ENCODE results near the gene RTL10. TPM values are rescaled to one million over a fixed set of nuclear protein-coding genes. Genes with fewer than 3 reads are reported as not detected.

RTL10 gene
- total RNA-seq, 1 donor from 2014 or later, result 35.1 TPM

DNA sequence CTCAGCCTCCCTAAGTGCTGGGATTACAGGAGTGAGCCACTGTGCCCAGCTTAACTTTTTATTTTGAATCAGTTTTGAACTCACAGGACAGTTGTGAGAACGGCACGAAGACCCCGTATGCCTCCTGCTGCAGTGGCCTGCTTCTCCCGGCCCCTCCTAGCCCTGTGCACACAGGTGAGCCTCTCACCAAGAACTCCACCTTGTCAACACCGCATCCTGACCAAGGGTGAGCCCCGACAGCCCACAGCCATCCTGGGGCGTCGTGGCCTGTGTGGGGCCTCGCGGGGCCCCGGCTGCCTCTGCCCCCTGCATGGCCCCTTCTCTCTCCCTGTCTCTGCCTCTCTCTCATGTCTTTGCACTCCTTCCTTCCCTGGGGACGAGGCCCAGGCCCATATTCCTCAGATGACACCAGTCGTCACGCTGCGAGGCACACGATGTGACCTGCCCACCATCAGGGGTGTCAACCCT lies 38.8 kb downstream of the RTL10 start:
- TF ChIP-seq, protein P1, sequence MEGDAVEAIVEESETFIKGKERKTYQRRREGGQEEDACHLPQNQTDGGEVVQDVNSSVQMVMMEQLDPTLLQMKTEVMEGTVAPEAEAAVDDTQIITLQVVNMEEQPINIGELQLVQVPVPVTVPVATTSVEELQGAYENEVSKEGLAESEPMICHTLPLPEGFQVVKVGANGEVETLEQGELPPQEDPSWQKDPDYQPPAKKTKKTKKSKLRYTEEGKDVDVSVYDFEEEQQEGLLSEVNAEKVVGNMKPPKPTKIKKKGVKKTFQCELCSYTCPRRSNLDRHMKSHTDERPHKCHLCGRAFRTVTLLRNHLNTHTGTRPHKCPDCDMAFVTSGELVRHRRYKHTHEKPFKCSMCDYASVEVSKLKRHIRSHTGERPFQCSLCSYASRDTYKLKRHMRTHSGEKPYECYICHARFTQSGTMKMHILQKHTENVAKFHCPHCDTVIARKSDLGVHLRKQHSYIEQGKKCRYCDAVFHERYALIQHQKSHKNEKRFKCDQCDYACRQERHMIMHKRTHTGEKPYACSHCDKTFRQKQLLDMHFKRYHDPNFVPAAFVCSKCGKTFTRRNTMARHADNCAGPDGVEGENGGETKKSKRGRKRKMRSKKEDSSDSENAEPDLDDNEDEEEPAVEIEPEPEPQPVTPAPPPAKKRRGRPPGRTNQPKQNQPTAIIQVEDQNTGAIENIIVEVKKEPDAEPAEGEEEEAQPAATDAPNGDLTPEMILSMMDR (IDR thresholded peaks at IDR 0.05; ENCODE audit: unreplicated experiment), result no peak
- H3K4me3 Mint-ChIP-seq, result no peak overlapping the region
- H3K27ac Mint-ChIP-seq, result no peak overlapping the region
- no peaks in the 10 kb centered on the region for H3K9me3 Mint-ChIP-seq
- H3K4me1 Mint-ChIP-seq, result peaks cover 6% of the 10 kb centered on the region
- peaks cover 7% of the 10 kb centered on the region for H3K36me3 Mint-ChIP-seq
- peak in 1 of 2 experiments; percentile 29 for DNase-seq (ENCODE audit: low spot score in 2 of 2, unreplicated experiment in 2 of 2)
- no peaks in the 10 kb centered on the region for H3K27me3 Mint-ChIP-seq (ENCODE audit: low read depth)

DNA sequence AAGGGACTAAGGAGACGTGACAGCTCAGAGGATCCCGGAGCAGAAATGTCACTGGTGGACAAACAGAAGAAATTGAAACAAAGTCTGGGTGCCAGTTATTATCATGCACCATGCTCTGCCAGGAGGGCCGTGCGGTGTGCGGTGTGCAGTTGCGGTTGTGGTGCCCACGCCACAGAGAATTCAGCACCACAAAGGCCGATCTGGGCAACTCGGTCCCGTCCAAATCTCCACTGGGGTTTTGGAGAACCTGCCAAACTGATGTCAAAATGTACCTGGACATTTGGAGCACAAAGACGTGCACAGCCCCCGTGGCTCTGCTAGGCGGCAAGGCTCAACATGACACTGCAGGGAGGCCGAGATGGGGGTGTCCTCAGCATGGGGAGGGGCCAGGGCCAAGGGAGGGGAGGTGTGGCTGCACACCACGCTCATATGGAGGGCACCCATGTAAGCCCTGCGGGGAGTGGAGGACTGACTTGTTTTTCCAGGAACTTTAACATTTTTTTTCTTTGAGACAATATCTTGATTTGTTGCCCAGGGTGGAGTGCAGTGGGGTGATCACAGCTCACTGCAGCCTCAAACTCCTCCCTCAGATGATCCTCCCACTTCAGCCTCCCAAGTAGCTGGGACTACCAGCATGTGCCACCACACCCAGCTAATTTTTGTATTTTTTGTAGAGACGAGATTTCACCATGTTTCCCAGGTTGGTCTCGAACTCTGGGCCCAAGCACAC lies 39.4 kb downstream of the RTL10 start:
- H3K9me3 Mint-ChIP-seq, result no peaks in the 10 kb centered on the region
- H3K4me1 Mint-ChIP-seq, result peaks cover 7% of the 10 kb centered on the region
- H3K27me3 Mint-ChIP-seq (ENCODE audit: low read depth), result no peaks in the 10 kb centered on the region
- no peak overlapping the region for H3K27ac Mint-ChIP-seq
- DNase-seq (ENCODE audit: low spot score in 2 of 2, unreplicated experiment in 2 of 2), result peak in 1 of 2 experiments; percentile 33
- TF ChIP-seq, protein P1 (IDR thresholded peaks at IDR 0.05; ENCODE audit: unreplicated experiment), result no peak
- H3K36me3 Mint-ChIP-seq, result peaks cover 7% of the 10 kb centered on the region
- no peak overlapping the region for H3K4me3 Mint-ChIP-seq

GRCh38 chr22:19814428-19814827 lies 40.2 kb downstream of the RTL10 start:
- DNase-seq (ENCODE audit: low spot score in 2 of 2, unreplicated experiment in 2 of 2), result peak in 1 of 2 experiments; percentile 27
- Mint-ChIP-seq H3K4me1 (peaks cover 7% of the 10 kb centered on the region), H3K4me3 (no peak overlapping the region), H3K36me3 (peaks cover 7% of the 10 kb centered on the region), H3K27me3 (ENCODE audit: low read depth) (no peaks in the 10 kb centered on the region), H3K27ac (no peak overlapping the region), H3K9me3 (no peaks in the 10 kb centered on the region)
- TF ChIP-seq, protein P1 (IDR thresholded peaks at IDR 0.05; ENCODE audit: unreplicated experiment), result no peak

DNA sequence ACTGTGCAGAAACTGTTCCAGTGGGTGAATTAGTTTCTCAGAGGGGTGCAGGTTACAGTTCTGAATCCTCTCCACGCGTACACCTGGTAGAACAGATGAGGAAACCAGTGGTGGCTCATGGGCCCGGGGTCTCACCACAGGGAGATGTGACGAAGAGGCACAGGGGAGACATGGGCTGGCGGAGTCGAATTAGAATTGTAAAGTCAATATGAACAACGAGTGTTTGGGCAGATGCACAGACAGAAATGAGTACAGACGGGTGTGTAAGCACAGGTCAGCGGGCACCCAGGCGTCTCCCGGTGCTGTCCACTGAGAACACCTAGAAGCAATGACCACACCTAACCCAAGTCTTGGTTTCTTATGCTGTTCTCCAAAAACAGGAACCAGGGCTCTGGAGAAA lies 41.8 kb downstream of the RTL10 start:
- H3K4me1 Mint-ChIP-seq, result peaks cover 7% of the 10 kb centered on the region
- no peak for DNase-seq (ENCODE audit: low spot score in 2 of 2, unreplicated experiment in 2 of 2)
- H3K36me3 Mint-ChIP-seq, result peaks cover 7% of the 10 kb centered on the region
- no peaks in the 10 kb centered on the region for H3K9me3 Mint-ChIP-seq
- TF ChIP-seq, protein P1 (IDR thresholded peaks at IDR 0.05; ENCODE audit: unreplicated experiment), result no peak
- no peak overlapping the region for H3K4me3 Mint-ChIP-seq
- H3K27me3 Mint-ChIP-seq (ENCODE audit: low read depth), result no peaks in the 10 kb centered on the region
- no peak overlapping the region for H3K27ac Mint-ChIP-seq

DNA sequence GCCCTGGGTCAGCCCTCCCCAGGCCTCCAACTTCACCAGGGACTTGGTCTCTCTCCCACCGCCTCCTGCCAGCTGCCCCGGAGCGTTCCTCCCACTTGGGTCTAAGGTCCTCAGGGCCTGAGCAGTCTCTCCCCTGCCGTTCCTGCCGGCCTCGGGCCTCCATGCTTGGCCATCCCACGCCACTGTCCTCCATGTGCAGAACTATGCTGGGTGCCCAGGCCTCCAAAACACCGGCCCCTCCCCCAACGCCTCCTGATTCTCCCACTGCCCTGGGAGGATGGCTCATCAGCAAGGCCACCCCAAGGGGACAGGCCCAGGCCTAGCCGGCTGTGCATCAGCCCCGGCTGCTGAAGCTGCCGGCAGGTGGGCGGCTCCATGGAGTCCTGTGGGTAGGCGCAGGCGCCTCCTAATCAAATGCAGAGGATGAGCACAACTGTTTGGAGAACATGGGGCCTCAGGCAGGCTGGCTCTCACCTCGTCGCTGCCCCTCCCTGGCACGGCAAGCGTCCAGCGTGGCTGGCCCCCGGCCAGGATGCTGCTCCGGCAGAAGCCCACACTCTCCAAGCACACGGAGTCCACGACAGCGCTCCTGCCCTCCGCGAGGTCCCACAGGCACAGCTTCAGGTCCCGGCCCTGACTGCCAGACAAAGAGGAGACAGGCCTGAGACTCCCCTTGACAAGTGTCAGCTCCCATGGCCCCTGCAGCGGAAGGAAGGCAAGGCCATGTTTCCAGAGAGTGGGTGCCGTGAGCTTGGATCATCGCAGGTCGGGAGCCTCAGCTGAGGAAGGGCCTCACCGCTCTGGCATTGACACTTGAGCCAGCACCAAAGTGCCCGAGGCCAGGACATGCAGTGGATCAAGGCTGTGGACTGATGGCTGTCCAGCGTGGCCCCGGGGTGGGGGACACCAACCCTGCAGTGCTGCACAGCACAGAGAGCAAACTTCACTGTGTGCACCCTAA lies 42.6 kb downstream of the RTL10 start:
- peak in 1 of 2 experiments; percentile 31 for DNase-seq (ENCODE audit: low spot score in 2 of 2, unreplicated experiment in 2 of 2)
- Mint-ChIP-seq H3K36me3 (peaks cover 7% of the 10 kb centered on the region), H3K4me3 (no peak overlapping the region)

More for the DNA sequence above, 42.6 kb downstream of the RTL10 start:
- Mint-ChIP-seq H3K9me3 (no peaks in the 10 kb centered on the region), H3K4me1 (peaks cover 9% of the 10 kb centered on the region), H3K27me3 (ENCODE audit: low read depth) (no peaks in the 10 kb centered on the region), H3K27ac (no peak overlapping the region)
- TF ChIP-seq, protein P1 (IDR thresholded peaks at IDR 0.05; ENCODE audit: unreplicated experiment), result no peak
